OCI-LY3 (cell line): ENCODE results near the gene PRMT1.

Source experiments
- EZH2phosphoT487 ChIP-seq: fragments of 200-600 bp; shearing (Covaris generic); IDR thresholded peaks from 2 replicates; pipeline ENCODE4 v1.6.1; 2018; ENCODE audit warnings: antibody characterized with exemption, mixed run types, low read depth
- TF ChIP-seq, protein P1 (sequence below): fragments of 200-600, 300-600 bp; sonication (generic); IDR thresholded peaks from 2 replicates; pipeline ENCODE4 v1.5.1; 2014; ENCODE audit warnings: antibody characterized with exemption, low read length, low read depth

DNA sequence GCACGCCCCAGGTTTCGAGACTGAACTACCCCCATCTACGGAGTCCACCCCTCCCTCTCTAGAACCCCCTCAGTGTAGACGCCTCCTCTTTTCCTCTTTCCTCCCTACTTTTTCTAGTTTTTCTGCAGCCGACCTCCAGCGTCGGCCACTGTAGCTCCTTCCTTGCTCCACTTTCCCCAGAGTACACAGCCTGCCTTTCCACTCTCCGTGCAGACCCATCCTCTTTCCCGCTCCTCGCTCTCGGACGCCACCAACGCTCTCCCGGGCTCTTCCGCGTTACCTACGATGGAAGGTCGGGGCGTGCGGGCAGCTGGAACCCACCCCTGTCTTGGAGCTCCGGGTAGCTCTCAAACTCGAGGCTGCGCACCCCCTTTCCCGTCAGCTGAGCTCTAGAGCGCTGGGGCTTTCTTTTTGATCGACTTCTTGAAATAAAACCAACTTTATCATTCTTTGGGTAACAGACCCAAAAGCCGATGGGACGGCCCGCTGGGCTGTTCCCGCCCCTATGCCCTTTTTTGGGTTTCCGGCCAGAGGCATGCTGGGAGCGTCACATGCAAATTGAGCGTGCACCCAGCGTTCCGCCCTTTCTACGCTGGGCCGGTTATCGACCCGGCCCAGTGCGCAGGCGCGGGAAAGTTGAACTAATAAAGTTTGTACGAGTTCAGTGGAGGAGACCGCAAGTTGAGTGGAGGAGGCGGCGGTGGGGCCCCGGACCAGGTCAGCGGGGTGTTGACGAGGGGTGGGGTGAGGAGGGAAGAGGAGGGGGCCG is 11.5 kb upstream of the PRMT1 start, which contains the start of the genes BCL2L12 and IRF3:
- TF ChIP-seq, protein P1, sequence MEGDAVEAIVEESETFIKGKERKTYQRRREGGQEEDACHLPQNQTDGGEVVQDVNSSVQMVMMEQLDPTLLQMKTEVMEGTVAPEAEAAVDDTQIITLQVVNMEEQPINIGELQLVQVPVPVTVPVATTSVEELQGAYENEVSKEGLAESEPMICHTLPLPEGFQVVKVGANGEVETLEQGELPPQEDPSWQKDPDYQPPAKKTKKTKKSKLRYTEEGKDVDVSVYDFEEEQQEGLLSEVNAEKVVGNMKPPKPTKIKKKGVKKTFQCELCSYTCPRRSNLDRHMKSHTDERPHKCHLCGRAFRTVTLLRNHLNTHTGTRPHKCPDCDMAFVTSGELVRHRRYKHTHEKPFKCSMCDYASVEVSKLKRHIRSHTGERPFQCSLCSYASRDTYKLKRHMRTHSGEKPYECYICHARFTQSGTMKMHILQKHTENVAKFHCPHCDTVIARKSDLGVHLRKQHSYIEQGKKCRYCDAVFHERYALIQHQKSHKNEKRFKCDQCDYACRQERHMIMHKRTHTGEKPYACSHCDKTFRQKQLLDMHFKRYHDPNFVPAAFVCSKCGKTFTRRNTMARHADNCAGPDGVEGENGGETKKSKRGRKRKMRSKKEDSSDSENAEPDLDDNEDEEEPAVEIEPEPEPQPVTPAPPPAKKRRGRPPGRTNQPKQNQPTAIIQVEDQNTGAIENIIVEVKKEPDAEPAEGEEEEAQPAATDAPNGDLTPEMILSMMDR, result no peak
- no peak for TF ChIP-seq EZH2phosphoT487
